Dendritic cell treated with granulocyte-macrophage colony-stimulating factor and Interleukin-4, amounts not matched to agents 40 ng/mL and 50 ng/mL, for 4 days (primary cell): ENCODE measurements around the gene SLC12A7.
"Not testable (repeated sequence)": the region's sequence is repeated elsewhere in the genome, so short reads cannot be mapped to it uniquely, and the experiment has no call there.

Source experiments
- H3K27ac Mint-ChIP-seq: one replicate; pipeline ENCODE4 v1.8.0; 2022; ENCODE audit warnings: mild to moderate bottlenecking, mixed read lengths
- H3K27me3 Mint-ChIP-seq: one replicate; pipeline ENCODE4 v1.8.0; 2022; ENCODE audit warnings: mild to moderate bottlenecking, mixed read lengths
- H3K36me3 Mint-ChIP-seq: one replicate; pipeline ENCODE4 v1.8.0; 2022; ENCODE audit warnings: low read depth, mixed read lengths
- H3K4me1 Mint-ChIP-seq: one replicate; pipeline ENCODE4 v1.8.0; 2022; ENCODE audit warnings: low read depth, mixed read lengths
- H3K4me3 Mint-ChIP-seq: one replicate; pipeline ENCODE4 v1.8.0; 2022; ENCODE audit warnings: mild to moderate bottlenecking, moderate library complexity, mixed read lengths
- H3K9me3 Mint-ChIP-seq: one replicate; pipeline ENCODE4 v1.8.0; 2022; ENCODE audit warnings: mixed read lengths
- intact Hi-C: fragments of 100-400 bp; cut with micrococcal nuclease; formaldehyde crosslinking; loops from one replicate; pipeline ENCODE4 v1.15.0; 2022

Gene SLC12A7

DNA sequence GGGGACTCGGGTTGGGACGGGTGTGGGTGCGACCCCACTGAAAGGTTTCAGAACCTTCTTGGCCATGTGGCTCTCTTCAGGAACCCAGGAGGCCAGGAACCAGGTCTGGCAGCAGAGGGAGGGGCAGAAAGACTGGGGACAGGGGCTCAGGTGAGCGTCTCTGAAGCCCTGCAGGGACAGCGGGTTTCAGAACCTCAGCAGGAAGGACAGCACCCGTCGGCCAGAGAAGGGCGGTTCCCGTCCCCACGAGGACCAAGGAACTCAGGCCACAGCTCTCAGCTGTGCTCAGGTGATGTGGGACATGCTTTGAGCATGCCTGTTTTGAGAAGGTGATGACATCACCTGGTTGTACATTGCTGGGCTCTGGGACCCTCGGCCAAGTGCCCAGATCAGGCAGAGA lies 25.7 kb downstream of the SLC12A7 start:
- H3K27me3 Mint-ChIP-seq, result no peaks in the 10 kb centered on the region
- H3K4me1 Mint-ChIP-seq, result peaks cover 18% of the 10 kb centered on the region
- no peak overlapping the region for H3K4me3 Mint-ChIP-seq
- H3K27ac Mint-ChIP-seq, result peak overlapping the region; percentile 47
- no peaks in the 10 kb centered on the region for H3K9me3 Mint-ChIP-seq
- intact Hi-C loops, result no loop called here
- peaks cover 92% of the 10 kb centered on the region for H3K36me3 Mint-ChIP-seq

- Mint-ChIP-seq H3K4me3 (no peak overlapping the region), H3K27me3 (no peaks in the 10 kb centered on the region), H3K36me3 (peaks cover 92% of the 10 kb centered on the region), H3K27ac (peak overlapping the region; percentile 81), H3K9me3 (no peaks in the 10 kb centered on the region), H3K4me1 (peaks cover 24% of the 10 kb centered on the region)
- intact Hi-C loops, result no loop called here
Observed at GRCh38 chr5:1085391-1085790, 26.5 kb downstream of the SLC12A7 start.

GRCh38 chr5:1083823-1084605 lies 27.8 kb downstream of the SLC12A7 start:
- H3K4me3 Mint-ChIP-seq, result no peak overlapping the region
- peaks cover 92% of the 10 kb centered on the region for H3K36me3 Mint-ChIP-seq
- peak overlapping the region; percentile 81 for H3K27ac Mint-ChIP-seq
- no peaks in the 10 kb centered on the region for H3K9me3 Mint-ChIP-seq
- no peaks in the 10 kb centered on the region for H3K27me3 Mint-ChIP-seq
- H3K4me1 Mint-ChIP-seq, result peaks cover 24% of the 10 kb centered on the region
- intact Hi-C loops, result no loop called here

DNA sequence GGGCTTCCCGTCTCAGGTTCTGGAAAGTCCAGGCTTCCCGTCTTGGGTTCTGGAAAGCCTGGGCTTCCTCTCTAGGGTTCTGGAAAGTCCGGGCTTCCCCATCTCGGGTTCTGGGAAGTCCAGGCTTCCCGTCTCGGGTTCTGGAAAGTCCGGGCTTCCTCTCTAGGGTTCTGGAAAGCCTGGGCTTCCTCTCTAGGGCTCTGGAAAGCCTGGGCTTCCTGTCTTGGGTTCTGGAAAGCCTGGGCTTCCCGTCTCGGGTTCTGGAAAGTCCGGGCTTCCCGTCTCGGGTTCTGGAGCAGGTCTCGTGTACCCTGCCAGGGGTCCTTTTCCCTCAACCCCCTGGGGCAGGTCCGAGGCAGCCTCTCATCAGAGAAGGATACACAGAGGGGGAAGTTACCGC lies 28.8 kb downstream of the SLC12A7 start:
- intact Hi-C loops, H3K27me3 Mint-ChIP-seq, H3K9me3 Mint-ChIP-seq, H3K4me3 Mint-ChIP-seq: not testable (repeated sequence)
- peak overlapping the region; percentile 81 for H3K27ac Mint-ChIP-seq
- H3K4me1 Mint-ChIP-seq, result peaks cover 24% of the 10 kb centered on the region
- peaks cover 92% of the 10 kb centered on the region for H3K36me3 Mint-ChIP-seq

- Mint-ChIP-seq H3K4me1 (peaks cover 24% of the 10 kb centered on the region), H3K27me3 (no peaks in the 10 kb centered on the region), H3K36me3 (peaks cover 92% of the 10 kb centered on the region), H3K4me3 (no peak overlapping the region), H3K9me3 (no peaks in the 10 kb centered on the region), H3K27ac (peak overlapping the region; percentile 82)
- intact Hi-C loops, result no loop called here
Observed at GRCh38 chr5:1081519-1081918, 30.3 kb downstream of the SLC12A7 start.

DNA sequence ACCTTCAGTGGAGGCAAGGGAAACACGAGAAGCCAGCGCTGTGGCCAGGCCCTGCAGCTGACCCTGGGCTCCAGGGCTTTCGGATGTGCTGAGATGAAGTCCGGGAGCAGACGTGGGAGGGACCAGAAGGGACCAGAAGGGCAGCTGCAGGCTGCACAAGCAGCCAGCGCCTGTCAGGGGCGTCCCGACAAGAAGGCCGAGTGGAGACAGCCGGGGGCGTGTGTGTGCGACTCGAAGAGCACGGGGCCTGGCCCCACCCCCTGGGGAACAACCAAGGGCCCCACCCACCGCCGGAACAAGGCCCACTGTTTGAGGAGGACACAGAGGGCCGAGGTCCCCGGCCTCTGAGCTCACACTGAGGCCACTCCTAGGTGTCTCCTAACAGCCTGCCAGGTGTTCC lies 31.4 kb downstream of the SLC12A7 start:
- H3K9me3 Mint-ChIP-seq, result no peaks in the 10 kb centered on the region
- H3K36me3 Mint-ChIP-seq, result peaks cover 92% of the 10 kb centered on the region
- peaks cover 24% of the 10 kb centered on the region for H3K4me1 Mint-ChIP-seq
- intact Hi-C loops, result no loop called here
- peak overlapping the region; percentile 82 for H3K27ac Mint-ChIP-seq
- H3K4me3 Mint-ChIP-seq, result no peak overlapping the region
- no peaks in the 10 kb centered on the region for H3K27me3 Mint-ChIP-seq

DNA sequence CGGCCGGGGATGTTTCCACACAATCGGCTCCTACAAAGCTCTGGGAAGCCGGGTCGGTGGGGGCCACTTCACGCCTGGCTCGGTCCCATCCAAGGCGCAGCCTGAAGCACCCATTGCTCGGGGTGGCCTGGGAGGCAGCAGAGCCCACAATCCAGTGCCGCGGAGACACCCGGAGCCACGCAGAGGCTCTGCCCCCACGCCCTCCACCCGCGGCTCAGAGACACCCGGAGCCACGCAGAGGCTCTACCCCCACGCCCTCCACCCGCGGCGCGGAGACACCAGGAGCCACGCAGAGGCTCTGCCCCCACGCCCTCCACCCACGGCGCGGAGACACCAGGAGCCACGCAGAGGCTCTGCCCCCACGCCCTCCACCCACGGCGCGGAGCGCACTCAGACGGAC lies 31.9 kb downstream of the SLC12A7 start:
- H3K27me3 Mint-ChIP-seq, result no peaks in the 10 kb centered on the region
- H3K36me3 Mint-ChIP-seq, result peaks cover 92% of the 10 kb centered on the region
- H3K4me1 Mint-ChIP-seq, result peaks cover 24% of the 10 kb centered on the region
- no peak overlapping the region for H3K27ac Mint-ChIP-seq
- intact Hi-C loops, result no loop called here
- H3K4me3 Mint-ChIP-seq, result no peak overlapping the region
- H3K9me3 Mint-ChIP-seq, result no peaks in the 10 kb centered on the region

GRCh38 chr5:1079486-1079885 lies 32.4 kb downstream of the SLC12A7 start:
- Mint-ChIP-seq H3K9me3 (no peaks in the 10 kb centered on the region), H3K4me3 (no peak overlapping the region), H3K27ac (no peak overlapping the region), H3K4me1 (peaks cover 21% of the 10 kb centered on the region), H3K36me3 (peaks cover 92% of the 10 kb centered on the region), H3K27me3 (no peaks in the 10 kb centered on the region)
- intact Hi-C loops, result no loop called here

DNA sequence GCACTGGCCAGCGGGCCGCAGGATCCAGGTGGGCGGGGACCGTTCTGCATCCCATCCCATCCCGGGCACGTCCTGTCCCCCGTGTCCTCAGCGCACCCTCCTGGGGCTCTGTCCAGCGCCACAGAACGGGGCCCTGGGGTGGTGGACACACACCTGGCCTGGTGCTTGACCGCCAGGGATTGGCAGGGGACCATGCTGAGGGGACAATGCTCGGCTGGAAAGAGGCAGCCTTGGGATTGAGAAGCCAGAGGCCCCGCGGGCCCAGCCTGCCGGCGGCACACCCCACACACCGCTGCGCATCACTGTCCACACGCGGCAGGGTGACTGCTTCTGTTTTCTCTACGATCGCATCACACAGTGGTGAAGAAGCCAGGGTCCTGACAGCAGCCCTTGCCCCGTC lies 33.0 kb downstream of the SLC12A7 start:
- Mint-ChIP-seq H3K36me3 (peaks cover 92% of the 10 kb centered on the region), H3K27me3 (no peaks in the 10 kb centered on the region), H3K4me3 (no peak overlapping the region), H3K9me3 (no peaks in the 10 kb centered on the region), H3K27ac (no peak overlapping the region), H3K4me1 (peaks cover 16% of the 10 kb centered on the region)
- intact Hi-C loops, result no loop called here

DNA sequence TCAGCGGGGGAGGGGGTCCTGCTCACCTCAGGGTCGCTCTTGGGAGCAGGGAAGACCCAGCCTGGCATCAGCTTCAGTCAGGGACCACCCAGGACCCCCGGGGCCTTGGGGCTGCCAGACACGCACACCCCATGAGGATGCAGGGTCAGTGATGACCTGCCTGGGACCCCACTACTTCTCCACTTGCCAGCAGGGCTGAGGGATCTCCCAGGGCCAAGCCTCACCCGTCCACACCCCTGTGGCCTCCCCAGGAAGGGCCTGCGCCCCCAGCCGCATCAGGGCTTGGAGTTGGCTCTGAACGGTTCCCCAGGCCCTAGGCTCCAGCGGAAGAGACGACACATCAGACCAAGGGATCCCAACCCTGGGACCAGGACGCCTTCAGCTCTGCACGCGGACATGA lies 33.7 kb downstream of the SLC12A7 start:
- intact Hi-C loops, result no loop called here
- H3K36me3 Mint-ChIP-seq, result peaks cover 92% of the 10 kb centered on the region
- H3K27ac Mint-ChIP-seq, result no peak overlapping the region
- peaks cover 11% of the 10 kb centered on the region for H3K4me1 Mint-ChIP-seq
- H3K9me3 Mint-ChIP-seq, result no peaks in the 10 kb centered on the region
- H3K4me3 Mint-ChIP-seq, result no peak overlapping the region
- H3K27me3 Mint-ChIP-seq, result no peaks in the 10 kb centered on the region

DNA sequence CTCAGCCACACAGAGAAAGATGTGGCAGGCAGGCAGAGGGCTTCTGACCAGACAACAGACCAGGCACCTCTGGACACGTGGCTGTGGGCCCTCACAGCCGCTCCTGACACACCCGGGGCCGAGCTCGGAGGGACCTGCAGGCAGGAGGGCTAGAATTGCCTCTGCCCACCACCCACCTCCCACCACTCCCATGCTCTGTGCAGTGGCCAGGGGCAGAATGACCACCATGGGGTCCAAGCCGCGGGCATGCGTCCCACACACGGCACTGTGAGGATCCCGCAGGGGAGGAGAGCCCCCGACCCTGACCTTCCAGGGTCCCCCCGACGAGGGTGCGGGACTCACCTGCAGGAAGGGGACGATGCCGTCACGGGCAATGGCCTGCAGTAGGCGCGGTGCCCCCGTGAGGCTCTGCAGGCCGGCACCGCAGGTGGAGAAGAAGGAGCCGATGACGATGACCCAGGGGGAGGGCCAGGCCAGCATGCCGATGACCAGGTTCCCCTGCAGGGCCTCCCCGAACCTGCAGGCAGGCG lies 34.3 kb downstream of the SLC12A7 start:
- Mint-ChIP-seq H3K27me3 (no peaks in the 10 kb centered on the region), H3K36me3 (peaks cover 89% of the 10 kb centered on the region), H3K9me3 (no peaks in the 10 kb centered on the region), H3K4me3 (no peak overlapping the region), H3K27ac (no peak overlapping the region), H3K4me1 (peaks cover 8% of the 10 kb centered on the region)
- intact Hi-C loops, result no loop called here

- intact Hi-C loops, result no loop called here
- peaks cover 89% of the 10 kb centered on the region for H3K36me3 Mint-ChIP-seq
- no peaks in the 10 kb centered on the region for H3K9me3 Mint-ChIP-seq
- H3K27me3 Mint-ChIP-seq, result no peaks in the 10 kb centered on the region
- H3K4me1 Mint-ChIP-seq, result peaks cover 8% of the 10 kb centered on the region
- H3K4me3 Mint-ChIP-seq, result no peak overlapping the region
- no peak overlapping the region for H3K27ac Mint-ChIP-seq
Observed at GRCh38 chr5:1077026-1077425, 34.8 kb downstream of the SLC12A7 start.

- intact Hi-C loops, result no loop called here
- H3K36me3 Mint-ChIP-seq, result peaks cover 84% of the 10 kb centered on the region
- H3K27me3 Mint-ChIP-seq, result no peaks in the 10 kb centered on the region
- peaks cover 8% of the 10 kb centered on the region for H3K4me1 Mint-ChIP-seq
- H3K4me3 Mint-ChIP-seq, result no peak overlapping the region
- H3K9me3 Mint-ChIP-seq, result no peaks in the 10 kb centered on the region
- no peak overlapping the region for H3K27ac Mint-ChIP-seq
Observed at GRCh38 chr5:1076406-1076805, 35.5 kb downstream of the SLC12A7 start.

DNA sequence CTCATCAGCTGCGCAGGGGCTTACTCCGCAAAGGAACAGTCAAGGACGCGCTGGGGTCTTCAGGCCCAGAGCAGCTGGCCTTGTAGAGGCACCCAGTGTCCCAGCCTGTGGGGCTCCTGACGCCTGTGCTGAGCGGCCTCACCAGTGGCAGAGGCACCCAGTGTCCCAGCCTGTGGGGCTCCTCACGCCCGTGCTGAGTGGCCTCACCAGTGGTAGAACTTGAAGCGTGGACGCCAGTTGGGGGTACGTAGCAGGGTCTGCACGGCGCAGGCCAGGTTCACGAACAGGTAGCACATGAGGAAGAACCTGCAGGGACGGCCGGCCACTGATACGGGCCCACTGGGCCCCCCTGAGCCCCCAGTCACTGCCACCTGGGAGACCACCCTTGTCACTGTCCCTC lies 35.9 kb downstream of the SLC12A7 start:
- Mint-ChIP-seq H3K36me3 (peaks cover 79% of the 10 kb centered on the region), H3K4me3 (no peak overlapping the region), H3K9me3 (no peaks in the 10 kb centered on the region), H3K4me1 (peaks cover 4% of the 10 kb centered on the region), H3K27me3 (no peaks in the 10 kb centered on the region), H3K27ac (no peak overlapping the region)
- intact Hi-C loops, result no loop called here

- Mint-ChIP-seq H3K27me3 (no peaks in the 10 kb centered on the region), H3K27ac (no peak overlapping the region), H3K9me3 (no peaks in the 10 kb centered on the region), H3K4me3 (no peak overlapping the region), H3K4me1 (no peaks in the 10 kb centered on the region), H3K36me3 (peaks cover 75% of the 10 kb centered on the region)
- intact Hi-C loops, result no loop called here
Observed at GRCh38 chr5:1075555-1075881, 36.3 kb downstream of the SLC12A7 start.
